ENCODE results near the gene LSMEM2.

- TF ChIP-seq CTCF (IDR thresholded peaks at IDR 0.05) (no peak), POLR2A (IDR thresholded peaks at IDR 0.05) (no peak)
These were observed 33.6 kb upstream of the LSMEM2 start for GRCh38 chr3:50245251-50245745.
